WERI-Rb-1 (cell line): ENCODE measurements around the gene ERBB3.

Source experiments
- DNase-seq: peaks from one replicate; pipeline ENCODE4 v3.0.0-alpha.2; 2020
- H3K27ac ChIP-seq: fragments of 250-450 bp; sonication (Bioruptor Pico); 2 replicates; pipeline ENCODE4 v1.5.1; 2020; ENCODE audit warnings: mild to moderate bottlenecking, moderate library complexity
- H3K27me3 ChIP-seq: fragments of 250-450 bp; sonication (Bioruptor Pico); 2 replicates; pipeline ENCODE4 v1.5.1; 2021; ENCODE audit warnings: mild to moderate bottlenecking, low read depth, moderate library complexity; ENCODE audit not compliant: insufficient read depth, severe bottlenecking
- H3K36me3 ChIP-seq: fragments of 250-450 bp; sonication (Bioruptor Pico); 2 replicates; pipeline ENCODE4 v1.5.1; 2020; ENCODE audit warnings: mild to moderate bottlenecking, moderate library complexity
- H3K4me3 ChIP-seq: 2 replicates; pipeline ENCODE4 v1.5.1; 2011; ENCODE audit warnings: low read depth, mild to moderate bottlenecking, control low read depth, low read length
- H3K9me3 ChIP-seq: fragments of 250-450 bp; sonication (Bioruptor Pico); 2 replicates; pipeline ENCODE4 v1.5.1; 2021; ENCODE audit warnings: mild to moderate bottlenecking, moderate library complexity; ENCODE audit not compliant: severe bottlenecking
- CTCF ChIP-seq: IDR thresholded peaks from 2 replicates; pipeline ENCODE4 v1.5.1; 2011; ENCODE audit warnings: low read depth, mild to moderate bottlenecking, control low read depth, inconsistent platforms, low read length

Gene ERBB3

GRCh38 chr12:56122637-56123036 lies 42.7 kb downstream of the ERBB3 start:
- Histone ChIP-seq H3K36me3 (peaks cover 19% of the 10 kb centered on the region), H3K4me3 (no peak overlapping the region), H3K9me3 (no peaks in the 10 kb centered on the region), H3K27ac (peak overlapping the region; percentile 19), H3K27me3 (no peaks in the 10 kb centered on the region)
- TF ChIP-seq CTCF: no peak
- DNase-seq: no peak

GRCh38 chr12:56124133-56124532 lies 44.2 kb downstream of the ERBB3 start:
- H3K27ac ChIP-seq: no peak overlapping the region
- no peaks in the 10 kb centered on the region for H3K27me3 ChIP-seq
- no peak for TF ChIP-seq CTCF
- no peak for DNase-seq
- peaks cover 16% of the 10 kb centered on the region for H3K36me3 ChIP-seq
- no peak overlapping the region for H3K4me3 ChIP-seq
- H3K9me3 ChIP-seq: no peaks in the 10 kb centered on the region

- TF ChIP-seq CTCF: no peak
- no peak overlapping the region for H3K4me3 ChIP-seq
- H3K27ac ChIP-seq: peak overlapping the region; percentile 76
- no peak for DNase-seq
- H3K27me3 ChIP-seq: no peaks in the 10 kb centered on the region
- no peaks in the 10 kb centered on the region for H3K9me3 ChIP-seq
- H3K36me3 ChIP-seq: peaks cover 17% of the 10 kb centered on the region
These were observed 46.8 kb downstream of the ERBB3 start for GRCh38 chr12:56126732-56127239.

GRCh38 chr12:56127485-56127887 lies 47.5 kb downstream of the ERBB3 start:
- no peaks in the 10 kb centered on the region for H3K27me3 ChIP-seq
- no peak for DNase-seq
- peak overlapping the region; percentile 76 for H3K27ac ChIP-seq
- peaks cover 24% of the 10 kb centered on the region for H3K36me3 ChIP-seq
- H3K4me3 ChIP-seq: peak overlapping the region; percentile 50
- no peaks in the 10 kb centered on the region for H3K9me3 ChIP-seq
- no peak for TF ChIP-seq CTCF

- Histone ChIP-seq H3K27ac (peak within 1 kb of the TSS; percentile 76), H3K27me3 (no peaks in the 10 kb centered on the region), H3K9me3 (no peaks in the 10 kb centered on the region), H3K4me3 (peak within 1 kb of the TSS; percentile 78), H3K36me3 (peaks cover 28% of the 10 kb centered on the region)
- peak; percentile 99 for DNase-seq
- no peak for TF ChIP-seq CTCF
These were observed 48.1 kb downstream of the ERBB3 start, which contains the start of gene ESYT1 for GRCh38 chr12:56127888-56128669. TSS of gene ESYT1 (plus strand) at chr12:56128267. CDS start at chr12:56128320, 53 bp downstream.
